HG03196 (cell line): ENCODE data around the gene FHOD3.
"Not testable (repeated sequence)": the region's sequence is repeated elsewhere in the genome, so short reads cannot be mapped to it uniquely, and the experiment has no call there.

Experiments
- ATAC-seq: cut with Tn5 transposase; IDR thresholded peaks from one replicate; pipeline ENCODE4 v1.9.1; 2021; ENCODE audit not compliant: unreplicated experiment

Gene FHOD3

GRCh38 chr18:36719630-36720029 is 422.1 kb downstream of the FHOD3 start:
- no peak for ATAC-seq

- not testable (repeated sequence) for ATAC-seq
Observed at GRCh38 chr18:36721351-36721750, 423.8 kb downstream of the FHOD3 start.

GRCh38 chr18:36724169-36724568 is 426.7 kb downstream of the FHOD3 start:
- no peak for ATAC-seq

DNA sequence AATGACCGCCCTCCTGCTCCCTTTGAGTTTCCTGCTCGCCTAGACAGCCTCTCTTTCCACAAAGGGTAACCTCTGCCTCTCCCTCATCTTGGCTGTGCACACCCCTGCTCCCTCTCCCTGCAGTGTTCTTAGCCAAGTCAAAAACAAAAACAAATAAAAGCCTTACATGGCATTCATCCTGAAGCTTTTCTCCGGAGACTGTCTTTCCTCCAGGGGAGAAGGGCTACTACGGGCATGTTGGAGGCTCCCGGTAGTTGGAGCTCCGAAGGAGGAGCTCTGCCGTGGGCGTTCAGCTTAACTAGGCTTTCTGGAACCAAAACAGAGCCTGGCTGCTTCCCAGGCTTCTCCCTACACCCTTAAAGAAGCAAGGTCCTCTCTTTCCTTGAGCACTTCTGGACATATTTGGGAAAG is 427.1 kb downstream of the FHOD3 start:
- no peak for ATAC-seq

GRCh38 chr18:36728345-36728744 is 430.8 kb downstream of the FHOD3 start:
- no peak for ATAC-seq

- no peak for ATAC-seq
Observed at GRCh38 chr18:36729197-36729596, 431.7 kb downstream of the FHOD3 start.

GRCh38 chr18:36732264-36732663 is 434.8 kb downstream of the FHOD3 start:
- no peak for ATAC-seq

- ATAC-seq, result no peak
Observed at GRCh38 chr18:36733150-36733549, 435.6 kb downstream of the FHOD3 start.

DNA sequence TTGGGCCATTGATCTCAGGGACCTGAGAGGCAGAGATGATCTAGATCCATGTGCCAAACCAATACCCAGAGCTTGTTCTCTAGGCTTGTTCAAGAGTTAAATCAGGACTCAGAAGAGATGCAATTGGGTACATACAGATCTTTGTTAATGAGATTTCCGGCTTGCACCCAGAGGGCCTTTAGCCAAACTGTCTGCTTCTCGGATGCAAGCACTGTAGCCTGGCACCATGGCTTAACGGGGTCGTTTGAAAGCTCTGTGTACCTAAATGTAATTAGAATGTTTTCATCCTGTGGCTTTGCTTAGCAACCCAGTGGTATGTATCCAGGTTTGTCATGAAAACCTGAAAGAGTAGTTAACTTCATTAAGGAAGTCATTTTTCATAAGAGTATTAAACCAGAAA is 437.1 kb downstream of the FHOD3 start:
- ATAC-seq, result no peak

GRCh38 chr18:36735130-36735529 is 437.6 kb downstream of the FHOD3 start:
- no peak for ATAC-seq

GRCh38 chr18:36736094-36736493 is 438.6 kb downstream of the FHOD3 start:
- no peak for ATAC-seq

- no peak for ATAC-seq
Observed at GRCh38 chr18:36737316-36737715, 439.8 kb downstream of the FHOD3 start.

GRCh38 chr18:36744261-36744876 is 446.9 kb downstream of the FHOD3 start:
- ATAC-seq, result no peak

- ATAC-seq, result no peak
Observed at GRCh38 chr18:36745219-36745975, 447.9 kb downstream of the FHOD3 start.

DNA sequence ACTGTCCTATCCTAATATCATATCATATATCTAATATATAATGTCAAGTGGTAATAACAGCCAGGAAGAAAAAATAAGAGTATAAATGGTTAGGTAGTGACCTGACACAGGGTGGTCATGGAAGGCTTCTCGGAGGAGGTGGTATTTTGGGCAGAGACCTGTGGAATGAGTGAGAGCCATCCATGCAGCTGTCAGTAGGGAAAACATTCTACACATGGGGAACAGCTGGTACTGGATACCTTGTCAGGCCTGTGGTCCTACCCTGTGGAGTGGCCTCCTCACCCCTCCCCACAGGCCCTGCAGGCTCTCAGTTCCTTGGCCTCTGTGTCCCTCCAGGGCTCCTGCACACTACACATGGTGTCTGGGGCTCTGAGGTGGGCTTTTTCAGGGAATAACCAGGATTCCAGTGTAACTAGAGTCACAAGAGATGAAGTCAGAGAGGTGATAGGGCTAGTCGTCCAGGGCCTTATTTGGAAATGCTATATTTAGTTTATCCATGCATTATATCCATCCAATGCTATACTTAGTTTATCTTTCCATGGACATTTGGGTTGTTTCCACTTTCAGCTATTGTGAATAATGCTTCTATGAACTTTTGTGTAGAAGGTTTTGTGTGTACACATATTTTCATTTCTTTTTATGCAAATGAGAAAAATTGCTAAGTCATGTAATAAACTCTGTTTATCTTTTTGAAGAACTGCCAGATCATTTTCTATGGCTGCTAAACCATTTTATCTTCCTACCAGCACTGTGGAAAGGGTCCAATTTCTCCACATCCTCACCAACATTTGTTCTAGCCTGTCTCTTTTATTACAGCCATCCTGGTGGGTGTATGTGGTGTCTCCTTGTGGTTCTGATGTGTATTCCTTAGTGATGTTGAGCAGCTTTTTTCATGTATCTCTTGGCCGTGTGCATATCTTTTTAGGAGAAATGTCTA is 455.7 kb downstream of the FHOD3 start:
- ATAC-seq, result no peak

DNA sequence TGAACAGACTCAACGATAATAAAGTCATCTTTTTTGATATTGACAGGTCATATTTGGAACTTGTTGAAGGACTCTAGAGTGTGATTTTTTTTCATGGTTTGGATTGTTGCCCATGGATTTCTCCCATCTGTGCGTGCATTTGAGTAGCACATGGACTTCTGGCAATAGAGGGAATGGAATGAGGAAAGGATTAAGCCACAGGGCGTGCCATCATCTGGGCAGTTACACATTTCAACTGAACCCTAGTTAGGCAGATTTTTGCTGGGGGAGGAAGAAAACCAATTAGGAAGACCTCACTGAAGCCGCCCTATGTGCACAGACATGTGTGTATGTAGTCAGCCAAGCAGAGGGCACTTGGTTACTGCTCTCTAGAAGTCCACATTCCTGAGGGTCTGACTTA is 458.7 kb downstream of the FHOD3 start:
- no peak for ATAC-seq

GRCh38 chr18:36757081-36757480 is 459.6 kb downstream of the FHOD3 start:
- ATAC-seq, result no peak

- no peak for ATAC-seq
Observed at GRCh38 chr18:36757991-36758390, 460.5 kb downstream of the FHOD3 start.

DNA sequence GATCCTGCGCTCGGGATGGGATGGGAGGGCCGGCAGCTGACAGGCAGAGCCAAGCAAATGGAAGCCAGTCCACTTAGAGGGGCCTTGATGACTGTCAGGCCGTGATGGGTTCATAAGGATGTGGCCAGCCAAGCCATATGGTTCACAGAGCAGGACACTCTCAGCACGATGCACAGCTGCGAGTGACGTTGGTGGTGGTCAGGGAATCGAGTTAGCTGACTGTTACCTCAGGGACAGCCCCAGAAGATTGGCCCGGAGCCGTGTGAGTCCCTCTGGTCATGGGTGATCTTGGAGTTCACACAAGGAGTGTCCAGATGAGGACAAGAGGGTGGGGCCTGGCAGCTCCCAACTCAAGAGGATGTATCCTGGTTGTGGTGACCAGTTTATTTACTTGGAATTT is 461.1 kb downstream of the FHOD3 start:
- no peak for ATAC-seq

DNA sequence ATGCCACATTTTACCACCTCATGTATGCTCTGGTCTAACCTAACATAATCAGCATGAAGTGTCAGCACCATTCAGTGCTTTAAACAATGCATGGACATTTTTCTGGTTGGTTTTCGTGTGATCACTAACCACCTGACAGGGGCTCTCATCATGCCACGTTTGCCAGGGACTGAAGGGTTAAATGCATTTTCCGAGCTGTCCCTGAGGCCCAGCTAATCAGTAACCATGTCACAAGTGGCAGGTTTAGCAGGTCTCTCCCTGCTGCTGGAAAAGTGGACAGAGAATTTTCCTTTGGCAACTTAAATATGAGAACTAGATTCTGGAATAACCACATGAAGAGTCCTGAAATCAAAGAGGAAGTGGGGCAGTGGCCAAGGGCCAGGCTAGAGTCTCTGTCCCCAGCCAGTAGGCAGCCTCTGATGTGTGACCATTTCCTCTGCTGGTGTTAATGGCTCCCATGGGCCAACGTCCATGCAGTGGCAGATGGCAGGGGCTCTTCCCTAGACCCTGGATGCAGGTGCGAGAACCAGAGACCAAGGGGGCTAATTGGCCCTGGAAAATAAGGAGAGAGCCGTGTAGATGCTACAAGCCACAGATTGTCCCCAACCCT is 461.8 kb downstream of the FHOD3 start:
- ATAC-seq, result no peak

GRCh38 chr18:36760598-36760997 is 463.1 kb downstream of the FHOD3 start:
- ATAC-seq, result no peak
